Measurements from ENCODE around the gene DEDD. TPM values are rescaled to one million over a fixed set of nuclear protein-coding genes. Genes with fewer than 3 reads are reported as not detected.
A peak's percentile ranks its signal among the peaks of the same experiment; 100 is the strongest.

The DEDD gene
- total and polyA plus RNA-seq, 2 of the 13 experiments (the other 11 are each of a cell fraction or from before 2014, with no cell fraction given), result 12.6 to 27.8 TPM

DNA sequence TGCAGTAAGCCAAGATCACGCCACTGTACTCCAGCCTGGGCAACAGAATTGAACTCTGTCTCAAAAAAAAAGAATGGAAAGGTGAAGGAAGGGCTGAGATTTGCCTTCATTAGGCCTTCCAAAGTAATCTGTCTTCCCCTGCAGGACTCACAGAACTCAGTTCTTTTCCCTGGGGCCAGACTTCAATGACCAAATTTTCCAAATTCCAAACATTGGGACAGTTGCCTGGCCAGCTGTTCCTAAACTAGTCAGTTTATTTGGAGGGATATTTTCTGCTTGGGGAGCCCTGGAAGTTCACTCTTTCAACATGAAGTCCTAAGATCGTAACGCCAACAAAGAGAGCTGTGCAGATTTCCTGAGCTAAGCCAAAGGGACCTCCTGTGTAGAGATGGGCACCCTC, 5.4 kb upstream of the DEDD start (continued):
- TF ChIP-seq, protein P1, sequence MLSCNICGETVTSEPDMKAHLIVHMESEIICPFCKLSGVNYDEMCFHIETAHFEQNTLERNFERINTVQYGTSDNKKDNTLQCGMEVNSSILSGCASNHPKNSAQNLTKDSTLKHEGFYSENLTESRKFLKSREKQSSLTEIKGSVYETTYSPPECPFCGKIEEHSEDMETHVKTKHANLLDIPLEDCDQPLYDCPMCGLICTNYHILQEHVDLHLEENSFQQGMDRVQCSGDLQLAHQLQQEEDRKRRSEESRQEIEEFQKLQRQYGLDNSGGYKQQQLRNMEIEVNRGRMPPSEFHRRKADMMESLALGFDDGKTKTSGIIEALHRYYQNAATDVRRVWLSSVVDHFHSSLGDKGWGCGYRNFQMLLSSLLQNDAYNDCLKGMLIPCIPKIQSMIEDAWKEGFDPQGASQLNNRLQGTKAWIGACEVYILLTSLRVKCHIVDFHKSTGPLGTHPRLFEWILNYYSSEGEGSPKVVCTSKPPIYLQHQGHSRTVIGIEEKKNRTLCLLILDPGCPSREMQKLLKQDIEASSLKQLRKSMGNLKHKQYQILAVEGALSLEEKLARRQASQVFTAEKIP (CRISPR knock-in tag; IDR thresholded peaks at IDR 0.05; ENCODE audit: borderline replicate concordance), result no peak
- TF ChIP-seq HNRNPUL1 (IDR thresholded peaks at IDR 0.05; ENCODE audit: low read depth, low read length), result no peak
- TF ChIP-seq ZNF780A (CRISPR knock-in tag; IDR thresholded peaks at IDR 0.05), result no peak
- TF ChIP-seq ZNF557 (CRISPR knock-in tag; IDR thresholded peaks at IDR 0.05), result no peak
- no peak for TF ChIP-seq RBM22 (optimal IDR thresholded peaks at IDR 0.05; ENCODE audit: low read length)

DNA sequence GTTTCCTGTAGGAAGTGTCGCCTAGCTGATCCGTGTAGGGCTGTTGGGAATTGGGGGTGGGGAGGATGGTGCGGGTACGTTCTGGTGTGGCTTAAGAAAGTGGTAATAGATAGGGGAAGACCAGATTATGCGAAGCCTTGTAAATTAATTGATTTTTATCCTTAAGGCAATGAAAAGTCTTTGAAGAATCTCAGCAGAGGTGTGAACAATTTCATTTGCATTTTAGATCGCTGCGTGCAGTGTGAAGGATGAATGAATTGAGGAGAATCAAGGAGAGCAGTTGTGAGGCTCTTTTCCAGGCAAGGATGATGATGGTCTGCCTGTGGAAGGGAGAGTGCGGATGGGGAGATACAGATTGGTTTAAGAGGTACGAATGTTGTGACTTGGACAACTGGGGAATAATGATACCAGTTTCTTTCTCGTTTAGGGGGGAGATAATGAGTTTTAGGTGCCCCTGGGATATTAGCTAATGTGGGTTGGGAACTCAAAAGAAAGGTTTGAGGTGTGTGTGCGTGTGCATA, 813 bp upstream of the DEDD start:
- peak overlapping the region; percentile 79 to 82 (median 80) for H3K4me3 ChIP-seq (replicated peaks in 1 of 3; ENCODE audit: insufficient read depth in 1 of 3, low read depth in 2 of 3, low read length in 3 of 3)
- BruUV-seq (replicated peaks), result TSS peak; percentile 72
- no peaks in the 10 kb centered on the region for H3K9me3 ChIP-seq (ENCODE audit: low read length)
- FAIRE-seq (no peak), ATAC-seq (peak; percentile 12; the same call in 2 of the 3 replicates), DNase-seq (ENCODE audit: low spot score) (no peak)
- peak overlapping the region; percentile 90 for H3K27ac ChIP-seq (ENCODE audit: extremely low read length, insufficient read depth, low read length)
- no peaks in the 10 kb centered on the region for H4K20me1 ChIP-seq (ENCODE audit: insufficient read depth, low read length)
- intact Hi-C loops (cut with micrococcal nuclease; ENCODE audit: unreplicated experiment) (loop anchor here (2.0 to 10.0 kb wide), 2 partner anchors 20 to 138 kb away; partner anchors contain the start of gene UFC1), in situ Hi-C loops (cut with HindIII; ENCODE audit: extremely low pct_ligation_motif_present, low pct_unique_long_range_greater_than_20kb) (no loop called here)
- H3K4me2 ChIP-seq (ENCODE audit: low read depth, low read length), result peak overlapping the region; percentile 72
- H3K9ac ChIP-seq (ENCODE audit: insufficient read depth, low read depth, low read length), result peak overlapping the region; percentile 85
- H2AFZ ChIP-seq (ENCODE audit: low read length), result peak overlapping the region; percentile 49
- 1% methylated on average over 11 of the region's 11 CpGs for WGBS (ENCODE audit: low lambda C conversion rate)
- H3K27me3 ChIP-seq (ENCODE audit: control insufficient read depth in 1 of 2, insufficient read depth in 2 of 2, low read length in 2 of 2), result no peaks in the 10 kb centered on the region; a peak in 1 of 5 replicates
- H3K36me3 ChIP-seq (replicated peaks in 1 of 2; ENCODE audit: control insufficient read depth in 1 of 2, insufficient read depth in 2 of 2, low read length in 2 of 2), result peaks cover 0 to 2% of the 10 kb centered on the region in 2 experiments; a peak in 1 of 5 replicates
- H3K4me1 ChIP-seq (ENCODE audit: insufficient read depth, low read length), result peaks cover 27% of the 10 kb centered on the region
- ChIA-PET POLR2A (interaction anchor here (0.8 to 3.5 kb wide), 15 partner anchors 20 to 180 kb away, joined by 3 to 43 read pairs (median 7); partner anchors contain the start of genes APOA2, F11R, KLHDC9 and NDUFS2), CTCF (ENCODE audit: low intra/inter-chr PET ratio, low total read pairs) (no interaction called here)
- H3K79me2 ChIP-seq (ENCODE audit: insufficient read depth, low read length), result peaks cover 31% of the 10 kb centered on the region
- TF ChIP-seq NAIF1 (CRISPR knock-in tag; IDR thresholded peaks at IDR 0.05; ENCODE audit: borderline replicate concordance) (0 out of 2 replicates have a peak, but pooled peaks have one; percentile 8), MED8 (CRISPR knock-in tag; IDR thresholded peaks at IDR 0.05; ENCODE audit: insufficient replicate concordance) (peak; percentile 9), NFKB2 (CRISPR knock-in tag; IDR thresholded peaks at IDR 0.05; ENCODE audit: borderline replicate concordance) (no peak), ZNF382 (CRISPR knock-in tag; IDR thresholded peaks at IDR 0.05; ENCODE audit: borderline replicate concordance) (no peak)
- TF ChIP-seq, protein P2, sequence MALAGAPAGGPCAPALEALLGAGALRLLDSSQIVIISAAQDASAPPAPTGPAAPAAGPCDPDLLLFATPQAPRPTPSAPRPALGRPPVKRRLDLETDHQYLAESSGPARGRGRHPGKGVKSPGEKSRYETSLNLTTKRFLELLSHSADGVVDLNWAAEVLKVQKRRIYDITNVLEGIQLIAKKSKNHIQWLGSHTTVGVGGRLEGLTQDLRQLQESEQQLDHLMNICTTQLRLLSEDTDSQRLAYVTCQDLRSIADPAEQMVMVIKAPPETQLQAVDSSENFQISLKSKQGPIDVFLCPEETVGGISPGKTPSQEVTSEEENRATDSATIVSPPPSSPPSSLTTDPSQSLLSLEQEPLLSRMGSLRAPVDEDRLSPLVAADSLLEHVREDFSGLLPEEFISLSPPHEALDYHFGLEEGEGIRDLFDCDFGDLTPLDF (CRISPR knock-in tag; IDR thresholded peaks at IDR 0.05), result no peak
- TF ChIP-seq, protein P3, sequence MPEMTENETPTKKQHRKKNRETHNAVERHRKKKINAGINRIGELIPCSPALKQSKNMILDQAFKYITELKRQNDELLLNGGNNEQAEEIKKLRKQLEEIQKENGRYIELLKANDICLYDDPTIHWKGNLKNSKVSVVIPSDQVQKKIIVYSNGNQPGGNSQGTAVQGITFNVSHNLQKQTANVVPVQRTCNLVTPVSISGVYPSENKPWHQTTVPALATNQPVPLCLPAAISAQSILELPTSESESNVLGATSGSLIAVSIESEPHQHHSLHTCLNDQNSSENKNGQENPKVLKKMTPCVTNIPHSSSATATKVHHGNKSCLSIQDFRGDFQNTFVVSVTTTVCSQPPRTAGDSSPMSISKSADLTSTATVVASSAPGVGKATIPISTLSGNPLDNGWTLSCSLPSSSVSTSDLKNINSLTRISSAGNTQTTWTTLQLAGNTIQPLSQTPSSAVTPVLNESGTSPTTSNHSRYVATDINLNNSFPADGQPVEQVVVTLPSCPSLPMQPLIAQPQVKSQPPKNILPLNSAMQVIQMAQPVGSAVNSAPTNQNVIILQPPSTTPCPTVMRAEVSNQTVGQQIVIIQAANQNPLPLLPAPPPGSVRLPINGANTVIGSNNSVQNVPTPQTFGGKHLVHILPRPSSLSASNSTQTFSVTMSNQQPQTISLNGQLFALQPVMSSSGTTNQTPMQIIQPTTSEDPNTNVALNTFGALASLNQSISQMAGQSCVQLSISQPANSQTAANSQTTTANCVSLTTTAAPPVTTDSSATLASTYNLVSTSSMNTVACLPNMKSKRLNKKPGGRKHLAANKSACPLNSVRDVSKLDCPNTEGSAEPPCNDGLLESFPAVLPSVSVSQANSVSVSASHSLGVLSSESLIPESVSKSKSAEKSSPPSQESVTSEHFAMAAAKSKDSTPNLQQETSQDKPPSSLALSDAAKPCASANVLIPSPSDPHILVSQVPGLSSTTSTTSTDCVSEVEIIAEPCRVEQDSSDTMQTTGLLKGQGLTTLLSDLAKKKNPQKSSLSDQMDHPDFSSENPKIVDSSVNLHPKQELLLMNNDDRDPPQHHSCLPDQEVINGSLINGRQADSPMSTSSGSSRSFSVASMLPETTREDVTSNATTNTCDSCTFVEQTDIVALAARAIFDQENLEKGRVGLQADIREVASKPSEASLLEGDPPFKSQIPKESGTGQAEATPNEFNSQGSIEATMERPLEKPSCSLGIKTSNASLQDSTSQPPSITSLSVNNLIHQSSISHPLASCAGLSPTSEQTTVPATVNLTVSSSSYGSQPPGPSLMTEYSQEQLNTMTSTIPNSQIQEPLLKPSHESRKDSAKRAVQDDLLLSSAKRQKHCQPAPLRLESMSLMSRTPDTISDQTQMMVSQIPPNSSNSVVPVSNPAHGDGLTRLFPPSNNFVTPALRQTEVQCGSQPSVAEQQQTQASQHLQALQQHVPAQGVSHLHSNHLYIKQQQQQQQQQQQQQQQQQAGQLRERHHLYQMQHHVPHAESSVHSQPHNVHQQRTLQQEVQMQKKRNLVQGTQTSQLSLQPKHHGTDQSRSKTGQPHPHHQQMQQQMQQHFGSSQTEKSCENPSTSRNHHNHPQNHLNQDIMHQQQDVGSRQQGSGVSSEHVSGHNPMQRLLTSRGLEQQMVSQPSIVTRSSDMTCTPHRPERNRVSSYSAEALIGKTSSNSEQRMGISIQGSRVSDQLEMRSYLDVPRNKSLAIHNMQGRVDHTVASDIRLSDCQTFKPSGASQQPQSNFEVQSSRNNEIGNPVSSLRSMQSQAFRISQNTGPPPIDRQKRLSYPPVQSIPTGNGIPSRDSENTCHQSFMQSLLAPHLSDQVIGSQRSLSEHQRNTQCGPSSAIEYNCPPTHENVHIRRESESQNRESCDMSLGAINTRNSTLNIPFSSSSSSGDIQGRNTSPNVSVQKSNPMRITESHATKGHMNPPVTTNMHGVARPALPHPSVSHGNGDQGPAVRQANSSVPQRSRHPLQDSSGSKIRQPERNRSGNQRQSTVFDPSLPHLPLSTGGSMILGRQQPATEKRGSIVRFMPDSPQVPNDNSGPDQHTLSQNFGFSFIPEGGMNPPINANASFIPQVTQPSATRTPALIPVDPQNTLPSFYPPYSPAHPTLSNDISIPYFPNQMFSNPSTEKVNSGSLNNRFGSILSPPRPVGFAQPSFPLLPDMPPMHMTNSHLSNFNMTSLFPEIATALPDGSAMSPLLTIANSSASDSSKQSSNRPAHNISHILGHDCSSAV (CRISPR knock-in tag; IDR thresholded peaks at IDR 0.05; ENCODE audit: borderline replicate concordance), result no peak

All from HepG2 (cell line).